DLD1 (cell line): Measurements from ENCODE around the gene AK5.

ENCODE experiments used
- in situ Hi-C: cut with HindIII; loops from 2 replicates; pipeline ENCODE4 v1.10.0; 2017; ENCODE audit warnings: low sequenced_read_pairs

Gene AK5

DNA sequence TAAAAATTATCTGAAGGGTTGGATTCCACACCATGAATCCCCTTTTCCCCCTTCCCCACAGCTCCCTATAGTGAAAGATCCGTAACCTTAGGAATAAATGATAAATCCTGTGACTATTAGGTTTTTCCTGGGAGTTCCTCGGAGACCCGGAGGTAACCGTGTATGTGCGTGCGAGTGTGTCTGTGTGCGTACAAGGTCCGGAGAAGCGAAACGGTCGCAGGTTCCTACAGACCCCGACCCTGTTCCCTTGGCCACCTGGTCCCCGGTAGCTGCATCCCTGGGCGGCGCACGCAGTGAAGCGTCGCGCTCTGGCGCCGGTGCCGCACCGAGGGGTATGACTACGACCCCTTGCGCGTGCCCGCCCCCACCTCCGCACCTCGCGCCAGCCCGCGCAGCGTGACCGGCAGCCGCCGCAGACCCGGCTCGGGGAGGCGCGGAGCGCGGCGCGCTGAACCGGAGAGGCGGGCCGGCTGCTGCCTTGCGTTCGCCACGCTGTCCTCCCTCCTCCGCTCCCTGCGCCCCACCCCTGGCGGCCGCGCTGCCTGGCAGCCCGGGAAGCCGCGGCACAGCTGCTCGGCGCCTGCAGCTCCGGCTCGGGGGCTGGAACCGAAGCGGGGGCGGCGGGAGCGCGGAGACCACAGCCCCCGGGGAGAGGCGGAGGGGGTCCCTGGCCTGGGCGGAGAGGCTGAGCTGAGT, at the start of gene AK5:
Gene AK5, plus strand, starts transcription at position 529 of the 696 bp plus-strand sequence. CDS start 295 bp downstream, outside the sequence.
- in situ Hi-C loops, result no loop called here

DNA sequence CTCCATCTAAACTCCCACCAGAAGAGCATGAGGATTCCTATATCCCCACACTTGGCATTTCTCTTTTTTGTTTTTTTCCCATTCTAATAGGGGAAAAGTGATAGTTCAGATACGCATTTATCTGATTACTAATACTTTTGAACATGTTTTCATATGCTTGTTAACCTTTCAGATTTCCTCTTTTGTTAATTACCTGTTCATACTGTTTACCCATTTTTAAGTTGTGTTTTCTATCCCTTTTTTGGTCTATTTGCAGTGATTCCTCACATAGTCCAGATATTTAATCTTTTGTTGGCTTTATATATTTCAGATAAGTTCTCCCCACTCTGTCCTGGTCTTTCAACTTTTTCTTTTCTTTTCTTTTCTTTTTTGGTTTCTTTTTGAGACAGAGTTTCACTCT, 49.0 kb upstream of the AK5 start:
- in situ Hi-C loops, result no loop called here

DNA sequence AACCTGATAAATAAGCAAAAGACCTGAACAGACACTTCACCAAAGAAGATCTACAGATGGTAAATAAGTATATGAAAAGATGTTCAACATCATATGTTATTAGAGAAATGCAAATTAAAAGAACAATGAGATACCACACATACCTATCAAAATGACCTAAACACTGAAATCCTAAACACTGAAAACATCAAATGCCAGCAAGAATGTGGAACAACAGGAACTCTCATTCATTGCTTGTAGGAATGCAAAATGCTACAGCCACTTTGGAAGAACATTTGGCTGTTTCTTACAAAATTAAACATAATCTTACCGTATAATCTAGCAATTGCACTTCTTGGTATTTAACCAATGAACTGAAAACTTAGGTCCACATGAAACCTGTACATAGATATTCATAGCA, 47.7 kb upstream of the AK5 start:
- in situ Hi-C loops, result no loop called here

- in situ Hi-C loops, result no loop called here
Measured at GRCh38 chr1:77234943-77235342, 46.9 kb upstream of the AK5 start.

- in situ Hi-C loops, result no loop called here
Measured at GRCh38 chr1:77238462-77238861, 43.4 kb upstream of the AK5 start.

GRCh38 chr1:77239311-77239710, 42.5 kb upstream of the AK5 start:
- in situ Hi-C loops, result no loop called here

- in situ Hi-C loops, result no loop called here
Measured at GRCh38 chr1:77245830-77246229, 36.0 kb upstream of the AK5 start.

DNA sequence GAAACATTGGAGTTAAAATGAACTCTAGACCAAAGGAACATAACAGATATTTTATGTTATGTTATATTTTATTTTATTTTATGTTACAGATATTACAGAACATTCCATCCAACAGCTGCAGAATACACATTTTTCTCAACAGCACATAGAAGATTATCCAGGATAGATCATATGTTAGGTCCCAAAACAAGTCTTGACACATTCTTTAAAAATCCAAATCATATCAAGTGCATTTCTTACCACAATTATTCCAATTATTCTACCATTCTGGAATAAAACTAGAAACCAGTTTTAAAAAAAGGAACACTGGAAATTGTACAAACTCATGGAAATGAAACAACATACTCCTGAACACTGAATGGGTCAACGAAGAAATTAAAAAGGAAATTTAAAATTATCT, 31.7 kb upstream of the AK5 start:
- in situ Hi-C loops, result no loop called here

DNA sequence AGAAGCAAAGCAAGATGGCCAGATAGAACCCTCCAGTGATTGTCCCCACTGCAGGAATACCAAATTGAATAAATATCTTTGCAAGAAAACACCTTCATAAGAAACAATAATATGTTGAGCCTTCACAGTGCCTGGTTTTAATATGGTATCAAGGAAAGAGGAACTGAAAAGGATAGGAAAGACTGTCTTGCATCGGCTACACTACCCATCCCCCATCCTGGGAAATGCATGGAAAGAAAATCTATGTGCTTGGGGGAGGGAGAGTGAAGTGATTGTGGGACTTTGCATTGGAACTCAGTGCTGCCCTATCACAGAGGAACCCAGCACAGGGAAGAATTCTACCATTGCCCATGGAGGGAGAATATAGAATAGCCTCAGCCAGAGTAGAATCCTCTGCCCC, 28.6 kb upstream of the AK5 start:
- in situ Hi-C loops, result no loop called here

DNA sequence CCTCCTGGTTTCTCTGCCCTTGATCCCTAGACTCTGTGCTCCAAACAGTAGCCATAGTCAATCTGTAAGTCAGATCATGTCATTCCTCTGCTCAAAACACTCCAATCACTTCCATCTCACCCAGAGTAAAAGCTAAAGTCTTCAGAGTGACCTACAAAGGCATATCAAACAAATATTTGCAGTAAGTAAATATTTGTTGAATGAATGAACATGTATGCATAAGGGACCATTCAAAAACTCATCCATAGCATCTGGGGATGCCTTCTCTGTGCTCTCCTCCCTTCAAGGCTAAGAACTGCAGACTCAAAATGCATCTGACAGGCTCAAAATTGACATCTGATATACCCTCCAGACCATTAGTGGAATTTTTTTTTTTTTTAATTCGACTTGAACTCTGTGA, 18.1 kb upstream of the AK5 start:
- in situ Hi-C loops, result no loop called here

- in situ Hi-C loops, result no loop called here
Measured at GRCh38 chr1:77265180-77265579, 16.6 kb upstream of the AK5 start.

DNA sequence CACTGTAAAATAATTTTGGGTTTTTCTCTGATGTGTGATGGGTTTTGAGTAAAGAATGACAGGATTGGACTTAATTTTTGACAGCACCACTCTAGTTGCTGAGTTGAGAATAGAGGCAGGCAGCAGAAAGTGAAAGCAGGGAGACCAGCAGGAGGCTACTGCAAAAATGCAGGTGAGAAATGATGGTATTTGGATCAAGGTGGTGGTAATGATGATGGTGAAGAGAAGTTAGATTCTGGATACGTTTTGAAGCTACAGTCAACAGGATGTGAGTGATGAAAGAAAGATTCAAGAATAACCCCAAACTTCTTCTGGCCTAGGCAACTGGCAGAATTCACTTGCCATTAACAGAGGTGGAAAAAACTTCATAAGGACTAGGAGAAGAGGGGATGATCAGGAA, 14.8 kb upstream of the AK5 start:
- in situ Hi-C loops, result no loop called here

- in situ Hi-C loops, result no loop called here
Measured at GRCh38 chr1:77271852-77272580, 9.8 kb upstream of the AK5 start.

DNA sequence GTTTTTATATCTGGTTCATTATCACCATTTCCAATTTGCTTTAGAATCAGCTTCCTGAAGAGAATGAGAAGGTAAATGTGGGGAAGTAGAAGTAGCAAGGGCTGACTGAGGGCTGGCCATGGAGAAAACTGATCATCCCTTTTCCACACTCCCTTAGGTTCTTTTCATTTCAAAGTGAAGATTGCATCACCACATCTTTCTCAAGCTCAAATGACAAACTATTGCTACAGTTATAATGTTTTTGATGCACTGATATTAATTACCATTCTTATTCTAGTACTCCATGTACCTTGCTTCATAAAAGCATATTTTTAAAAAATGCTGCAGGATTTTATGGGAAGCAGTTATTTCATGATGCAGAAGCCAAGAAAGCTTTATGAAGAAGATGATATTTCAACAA, 7.9 kb upstream of the AK5 start:
- in situ Hi-C loops, result no loop called here

DNA sequence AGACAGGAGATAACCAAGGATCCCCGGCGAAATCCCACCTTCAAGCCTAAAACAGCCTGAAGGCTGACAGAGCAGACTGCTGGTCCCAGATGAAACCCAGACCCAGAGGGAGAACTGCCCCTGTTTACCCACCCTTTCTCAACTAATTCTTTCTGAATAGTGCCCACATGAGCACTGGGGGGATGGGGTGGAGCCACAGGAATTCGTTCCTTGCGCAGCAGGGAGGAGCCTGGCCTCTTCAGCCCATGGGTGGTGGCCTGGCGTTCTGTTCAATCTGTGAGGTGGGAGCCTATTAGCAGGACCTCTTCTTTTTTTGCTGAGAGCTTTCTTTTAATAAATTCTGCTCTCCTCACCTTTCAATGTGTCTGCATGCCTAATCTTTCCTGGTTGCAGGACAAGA, 6.6 kb upstream of the AK5 start:
- in situ Hi-C loops, result no loop called here

- in situ Hi-C loops, result no loop called here
Measured at GRCh38 chr1:77276941-77277340, 4.9 kb upstream of the AK5 start.

DNA sequence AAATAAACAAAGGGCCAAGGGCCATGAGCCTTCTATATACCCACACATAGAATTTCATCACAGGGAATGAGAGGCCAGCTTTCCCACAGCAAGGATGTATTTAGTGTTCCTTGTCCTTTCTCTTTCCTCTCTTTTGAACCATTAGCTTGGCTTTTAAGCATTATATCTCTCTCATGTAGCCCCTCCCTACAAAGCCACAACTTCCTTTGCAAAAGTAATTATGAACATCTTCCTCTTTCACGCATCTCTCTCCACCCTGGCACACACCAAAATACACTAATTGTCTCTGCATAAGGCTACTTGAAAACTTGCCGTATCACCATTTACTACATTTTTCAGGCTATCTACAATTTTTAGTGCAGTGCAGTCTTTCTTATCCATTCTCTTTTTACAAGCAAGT, 1.9 kb upstream of the AK5 start:
- in situ Hi-C loops, result no loop called here

- in situ Hi-C loops, result no loop called here
Measured at GRCh38 chr1:77280962-77281361, 857 bp upstream of the AK5 start.

DNA sequence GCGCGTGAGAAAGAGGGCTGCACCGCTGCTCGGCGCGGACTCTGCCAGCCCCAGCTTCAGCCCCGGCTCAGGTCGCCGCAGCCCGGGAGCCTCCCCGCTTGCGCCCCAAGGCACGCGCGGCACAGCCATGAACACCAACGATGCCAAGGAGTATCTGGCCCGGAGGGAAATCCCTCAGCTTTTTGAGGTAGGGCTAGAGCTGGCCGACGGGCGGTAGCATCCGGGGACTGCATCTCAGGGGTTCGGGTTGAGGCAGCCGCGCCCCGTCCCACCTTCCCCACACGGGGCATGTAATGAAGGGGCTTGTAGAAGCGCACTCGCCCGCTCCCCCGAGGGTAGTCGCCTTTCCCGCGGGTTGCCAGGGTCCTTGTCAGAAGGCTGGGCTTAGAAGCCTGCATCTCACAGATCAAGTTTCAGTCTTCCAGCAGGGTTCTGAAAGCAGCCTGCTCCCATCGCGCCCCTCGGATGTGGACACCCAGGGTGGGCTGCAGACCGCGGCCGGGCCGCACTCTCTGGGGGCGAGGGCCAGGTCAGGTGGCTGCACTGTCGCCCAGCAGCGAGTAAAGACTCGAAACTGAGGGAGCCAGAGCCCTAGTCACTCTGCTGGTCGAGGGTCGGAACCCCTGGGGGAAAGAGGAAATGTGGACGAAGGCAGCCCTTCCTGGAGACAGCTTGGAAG, 507 bp downstream of the AK5 start:
- in situ Hi-C loops, result no loop called here

- in situ Hi-C loops, result no loop called here
Measured at GRCh38 chr1:77282866-77283539, 1.2 kb downstream of the AK5 start.

GRCh38 chr1:77283701-77284425, 2.0 kb downstream of the AK5 start:
- in situ Hi-C loops, result no loop called here
